HG02870 (cell line): ENCODE measurements around the gene MEIS3.
"Not testable (repeated sequence)": the region's sequence is repeated elsewhere in the genome, so short reads cannot be mapped to it uniquely, and the experiment has no call there.

Experiments
- ATAC-seq: cut with Tn5 transposase; IDR thresholded peaks from one replicate; pipeline ENCODE4 v1.9.1; 2021; ENCODE audit warnings: mild to moderate bottlenecking, moderate library complexity; ENCODE audit not compliant: unreplicated experiment

Gene MEIS3

DNA sequence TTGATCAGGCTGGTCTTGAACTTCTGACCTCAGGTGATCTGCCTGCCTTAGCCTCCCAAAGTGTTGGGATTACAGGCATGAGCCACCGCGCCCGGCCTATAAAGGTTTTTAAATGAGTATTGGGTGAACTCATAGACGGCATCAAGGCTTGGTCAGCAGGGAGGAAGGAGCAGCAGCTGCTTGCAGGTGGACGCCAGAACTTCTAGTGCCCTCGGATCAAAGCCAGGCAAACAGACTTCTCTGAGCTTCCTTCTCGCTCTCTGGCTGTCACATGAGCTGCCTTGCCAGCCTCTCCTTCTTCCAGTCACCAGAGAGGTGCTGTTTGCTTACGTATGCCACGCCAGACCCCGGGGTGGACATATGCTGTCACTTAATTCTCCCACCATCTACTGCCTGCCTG, 53.9 kb downstream of the MEIS3 start:
- ATAC-seq = not testable (repeated sequence)

DNA sequence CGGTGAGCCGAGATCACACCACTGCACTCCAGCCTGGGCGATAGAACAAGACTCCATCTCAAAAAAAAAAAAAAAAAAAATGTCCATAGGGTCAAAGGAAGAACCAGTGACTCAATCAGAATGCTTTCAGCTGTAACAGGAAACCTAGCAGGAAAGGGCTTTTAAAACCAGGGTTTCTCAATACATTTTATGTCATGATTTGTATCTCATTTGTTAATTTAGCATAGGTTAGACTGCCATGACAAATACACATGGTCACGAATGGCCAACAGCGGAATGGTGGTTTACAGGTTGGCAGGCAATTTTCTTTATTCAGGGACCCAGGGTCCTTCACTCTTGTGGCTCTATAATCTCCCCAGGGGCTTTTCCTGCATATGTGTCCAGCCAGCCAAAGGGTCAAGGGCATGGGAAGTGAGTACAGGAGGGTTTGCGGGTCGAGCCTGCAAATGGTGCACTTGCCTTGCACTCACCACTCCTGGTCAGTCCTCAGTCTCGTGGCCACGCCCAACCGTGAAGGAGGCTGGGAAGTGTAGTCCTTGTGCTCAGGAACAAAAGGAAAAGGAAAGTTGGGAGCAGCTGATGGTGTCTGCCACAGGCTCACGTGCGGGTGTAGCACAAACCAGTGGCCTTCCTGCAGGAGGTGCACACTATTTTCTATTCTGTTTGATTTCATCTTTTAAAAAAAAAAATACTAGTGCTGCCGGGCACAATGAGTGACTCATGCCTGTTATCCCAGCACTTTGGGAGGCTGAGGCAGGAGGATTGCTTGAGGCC, 55.4 kb downstream of the MEIS3 start:
- ATAC-seq = no peak

DNA sequence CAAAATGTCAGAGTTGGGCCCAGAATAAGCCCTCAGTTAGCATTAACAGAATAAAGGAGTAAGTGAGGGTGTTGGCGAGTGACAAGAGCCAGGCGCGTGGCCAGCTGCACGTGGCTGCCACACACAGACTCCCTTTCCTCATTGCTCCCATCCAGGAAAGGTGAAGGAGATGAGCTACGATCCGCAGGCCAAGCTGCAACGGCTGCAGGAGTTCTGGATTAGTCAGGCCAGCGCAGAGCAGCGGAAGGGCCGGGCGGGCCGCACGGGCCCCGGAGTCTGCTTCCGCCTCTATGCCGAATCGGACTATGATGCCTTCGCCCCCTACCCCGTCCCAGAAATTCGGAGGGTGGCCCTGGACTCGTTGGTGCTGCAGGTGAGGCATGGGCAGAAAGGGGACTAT, 57.0 kb downstream of the MEIS3 start:
- ATAC-seq = no peak

DNA sequence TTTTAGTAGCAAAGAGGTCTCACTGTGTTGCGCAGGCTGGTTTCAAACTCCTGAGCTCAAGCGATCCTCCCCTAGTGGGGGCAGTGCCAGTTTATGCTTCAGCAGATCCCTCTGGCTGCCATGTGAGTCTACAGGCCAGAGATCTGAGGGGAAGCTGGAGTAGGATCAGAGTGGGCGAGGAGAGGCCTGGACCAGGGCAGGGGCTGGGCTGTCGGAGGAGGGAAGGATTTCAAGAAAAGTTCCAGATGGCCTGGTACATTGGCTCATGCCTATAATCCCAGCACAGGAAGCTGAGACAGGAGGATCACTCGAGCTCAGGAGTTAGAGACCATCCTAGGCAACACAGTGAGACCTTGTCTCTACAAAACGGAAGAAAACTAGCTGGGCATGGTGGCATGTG, 60.4 kb downstream of the MEIS3 start:
- ATAC-seq = no peak

DNA sequence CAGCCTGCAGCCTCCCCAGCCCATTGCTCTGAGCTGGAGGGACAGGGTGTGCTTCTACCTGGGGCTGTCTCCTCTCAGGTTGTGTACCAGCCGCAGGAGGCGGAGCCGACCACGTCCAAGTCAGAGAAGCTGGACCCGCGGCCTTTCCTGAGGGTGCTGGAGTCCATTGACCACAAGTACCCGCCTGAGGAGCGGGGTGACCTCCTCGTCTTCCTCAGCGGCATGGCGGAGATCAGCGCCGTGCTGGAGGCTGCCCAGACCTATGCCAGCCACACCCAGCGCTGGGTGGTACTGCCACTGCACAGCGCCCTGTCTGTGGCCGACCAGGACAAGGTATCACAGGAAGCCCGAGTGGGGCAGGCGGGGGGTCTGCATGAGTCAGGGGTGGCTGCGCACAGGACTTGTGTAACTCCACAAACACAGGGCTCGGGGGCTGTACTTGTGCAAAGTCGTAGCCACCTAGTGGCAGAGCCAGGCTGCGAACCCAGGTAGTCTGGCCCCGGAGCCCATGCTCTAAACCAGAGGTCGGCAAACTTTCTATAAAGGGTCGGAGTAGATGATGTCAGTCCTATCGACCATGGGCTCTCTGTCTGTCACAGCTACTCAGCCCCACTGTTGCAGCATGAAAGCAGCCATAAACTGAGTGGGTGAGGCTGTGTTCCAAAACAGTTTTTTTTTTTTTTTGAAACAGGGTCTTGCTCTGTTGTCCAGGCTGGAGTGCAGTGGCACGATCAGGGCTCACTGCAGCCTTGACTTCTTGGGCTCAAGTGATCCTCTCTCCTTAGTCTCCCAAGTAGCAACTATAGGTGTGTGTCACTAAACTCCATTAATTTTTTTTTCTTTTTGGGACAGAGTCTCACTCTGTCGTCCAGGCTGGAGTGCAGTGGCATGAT, 61.3 kb downstream of the MEIS3 start:
- ATAC-seq = no peak

DNA sequence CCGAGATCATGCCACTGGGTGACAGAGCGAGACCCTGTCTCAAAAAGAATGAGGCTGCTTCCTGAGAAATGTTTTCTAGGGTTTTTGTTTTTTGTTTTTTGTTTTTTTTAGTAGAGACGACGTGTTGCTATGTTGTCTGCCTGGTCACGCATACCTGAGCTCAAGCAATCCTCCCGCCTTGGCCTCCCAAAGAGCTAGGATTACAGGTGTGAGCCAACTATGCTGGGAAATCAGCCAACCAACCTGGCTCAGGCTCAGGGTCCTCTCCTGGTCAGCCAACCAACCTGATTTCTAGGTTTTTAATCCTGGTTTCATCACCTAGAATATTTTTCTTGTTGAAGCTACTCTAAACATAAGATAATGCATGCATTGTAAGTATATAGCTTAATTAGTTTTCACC, 62.4 kb downstream of the MEIS3 start:
- ATAC-seq = no peak

DNA sequence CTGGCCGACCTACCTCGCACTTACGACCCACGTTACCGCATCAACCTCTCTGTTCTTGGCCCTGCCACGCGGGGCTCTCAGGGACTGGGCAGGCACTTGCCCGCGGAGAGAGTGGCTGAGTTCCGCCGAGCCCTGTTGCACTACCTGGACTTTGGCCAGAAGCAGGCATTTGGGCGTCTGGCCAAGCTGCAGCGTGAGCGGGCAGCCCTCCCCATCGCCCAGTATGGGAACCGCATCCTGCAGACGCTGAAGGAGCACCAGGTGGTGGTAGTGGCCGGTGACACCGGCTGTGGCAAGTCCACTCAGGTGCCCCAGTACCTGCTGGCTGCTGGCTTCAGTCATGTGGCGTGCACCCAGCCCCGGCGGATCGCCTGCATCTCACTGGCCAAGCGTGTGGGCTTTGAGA, 66.0 kb downstream of the MEIS3 start:
- no peak for ATAC-seq
